Esophagus squamous epithelium (tissue), 4 donors: ENCODE measurements around the gene PHC2.

Source experiments
- POLR2A ChIP-seq, 4 donors: fragments of 450-650 bp; IDR thresholded peaks; one replicate each; pipeline ENCODE4 v1.6.1; 2017; ENCODE audit warnings: antibody characterized with exemption in 4 of 4, mild to moderate bottlenecking in 4 of 4, moderate library complexity in 3 of 4
- TF ChIP-seq, protein P1 (sequence below), 6 experiments: fragments of 450-650 bp in 4 of 6; fragments of 200-600 bp in 2 of 6; sonication (generic) in 2 of 6; IDR thresholded peaks; one replicate each; pipeline ENCODE4 v1.5.1; 2016 to 2019; ENCODE audit warnings: antibody characterized with exemption in 6 of 6, mild to moderate bottlenecking in 4 of 6, moderate library complexity in 4 of 6

DNA sequence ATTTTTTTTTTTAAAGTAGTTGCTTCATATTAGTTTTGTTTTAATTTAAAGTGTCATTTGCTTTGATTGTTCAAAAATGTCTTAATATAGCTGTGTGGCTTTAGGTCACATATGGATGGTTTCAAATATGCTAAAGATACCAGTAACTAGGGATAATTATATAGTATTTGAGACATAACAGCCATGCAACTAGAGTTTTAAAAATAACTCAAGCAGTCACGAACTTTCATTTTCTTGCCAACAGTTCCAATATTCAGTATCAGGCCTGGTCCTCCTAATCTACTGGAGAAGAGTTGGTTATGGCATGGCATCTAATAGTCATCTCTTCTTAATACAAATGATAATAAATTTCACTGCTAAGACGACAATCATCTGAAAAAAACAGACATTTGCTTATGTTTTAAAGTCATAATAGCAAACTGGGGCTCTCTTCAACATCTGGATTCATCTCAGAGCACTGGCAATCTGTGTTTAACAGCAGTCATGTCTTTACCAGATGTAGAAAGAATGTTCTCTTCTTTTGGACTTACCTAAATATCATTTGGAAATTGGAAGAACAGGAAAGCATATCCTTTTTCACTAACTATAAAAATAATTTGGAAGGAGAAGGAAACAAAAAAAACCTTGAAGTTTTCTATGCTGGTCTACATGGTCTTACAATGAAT is 85.9 kb downstream of the PHC2 start:
- TF ChIP-seq, protein P1, sequence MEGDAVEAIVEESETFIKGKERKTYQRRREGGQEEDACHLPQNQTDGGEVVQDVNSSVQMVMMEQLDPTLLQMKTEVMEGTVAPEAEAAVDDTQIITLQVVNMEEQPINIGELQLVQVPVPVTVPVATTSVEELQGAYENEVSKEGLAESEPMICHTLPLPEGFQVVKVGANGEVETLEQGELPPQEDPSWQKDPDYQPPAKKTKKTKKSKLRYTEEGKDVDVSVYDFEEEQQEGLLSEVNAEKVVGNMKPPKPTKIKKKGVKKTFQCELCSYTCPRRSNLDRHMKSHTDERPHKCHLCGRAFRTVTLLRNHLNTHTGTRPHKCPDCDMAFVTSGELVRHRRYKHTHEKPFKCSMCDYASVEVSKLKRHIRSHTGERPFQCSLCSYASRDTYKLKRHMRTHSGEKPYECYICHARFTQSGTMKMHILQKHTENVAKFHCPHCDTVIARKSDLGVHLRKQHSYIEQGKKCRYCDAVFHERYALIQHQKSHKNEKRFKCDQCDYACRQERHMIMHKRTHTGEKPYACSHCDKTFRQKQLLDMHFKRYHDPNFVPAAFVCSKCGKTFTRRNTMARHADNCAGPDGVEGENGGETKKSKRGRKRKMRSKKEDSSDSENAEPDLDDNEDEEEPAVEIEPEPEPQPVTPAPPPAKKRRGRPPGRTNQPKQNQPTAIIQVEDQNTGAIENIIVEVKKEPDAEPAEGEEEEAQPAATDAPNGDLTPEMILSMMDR (IDR thresholded peaks at IDR 0.05) = no peak
- no peak for TF ChIP-seq POLR2A (IDR thresholded peaks at IDR 0.05)
